Trophoblast cell (in vitro differentiated cells and primary cell): Measurements from ENCODE around the gene NXPH3.

Experiments used
- DNase-seq, 2 donors: peaks; one replicate each; pipeline ENCODE4 v3.0.0-alpha.2; 2016
- H2AFZ ChIP-seq: 2 replicates; pipeline ENCODE4 v1.6.1; 2013; ENCODE audit warnings: low read length, moderate library complexity, mild to moderate bottlenecking; ENCODE audit not compliant: insufficient read depth, poor library complexity
- H2AK5ac ChIP-seq: 2 replicates; pipeline ENCODE4 v1.6.1; 2013; ENCODE audit warnings: mild to moderate bottlenecking, low read length
- H2BK120ac ChIP-seq: 2 replicates; pipeline ENCODE4 v1.6.1; 2013; ENCODE audit warnings: low read length, mild to moderate bottlenecking, moderate library complexity; ENCODE audit not compliant: insufficient read depth, poor library complexity
- H2BK12ac ChIP-seq: 2 replicates; pipeline ENCODE4 v1.6.1; 2013; ENCODE audit warnings: mild to moderate bottlenecking, low read length, moderate library complexity
- H2BK5ac ChIP-seq: 2 replicates; pipeline ENCODE4 v1.6.1; 2013; ENCODE audit warnings: low read length, low read depth, moderate library complexity, mild to moderate bottlenecking; ENCODE audit not compliant: poor library complexity
- H3K14ac ChIP-seq: 2 replicates; pipeline ENCODE4 v1.6.1; 2013; ENCODE audit warnings: mild to moderate bottlenecking, low read length
- H3K18ac ChIP-seq: 2 replicates; pipeline ENCODE4 v1.6.1; 2013; ENCODE audit warnings: mild to moderate bottlenecking, low read length
- H3K23ac ChIP-seq: 2 replicates; pipeline ENCODE4 v1.6.1; 2013; ENCODE audit warnings: low read length
- H3K27ac ChIP-seq: 2 replicates; pipeline ENCODE4 v1.5.1; 2013; ENCODE audit warnings: low read depth, mild to moderate bottlenecking, inconsistent platforms, low read length, moderate library complexity
- H3K27me3 ChIP-seq: 2 replicates; pipeline ENCODE4 v1.6.1; 2013; ENCODE audit warnings: inconsistent platforms, mild to moderate bottlenecking, low read length, moderate library complexity; ENCODE audit not compliant: insufficient read depth
- H3K36me3 ChIP-seq, 2 experiments: 1 replicate in 1 of 2; 2 replicates in 1 of 2; pipeline ENCODE4 v1.6.1; 2013; ENCODE audit warnings: low read length in 2 of 2, mild to moderate bottlenecking in 2 of 2, moderate library complexity in 1 of 2; ENCODE audit not compliant: insufficient read depth in 2 of 2, control insufficient read depth in 1 of 2
- H3K4ac ChIP-seq: 2 replicates; pipeline ENCODE4 v1.6.1; 2013; ENCODE audit warnings: low read depth, mild to moderate bottlenecking, low read length, moderate library complexity
- H3K4me1 ChIP-seq, 2 experiments: 1 replicate in 1 of 2; 2 replicates in 1 of 2; pipeline ENCODE4 v1.6.1; 2013; ENCODE audit warnings: low read length in 2 of 2, mild to moderate bottlenecking in 2 of 2, moderate library complexity in 1 of 2; ENCODE audit not compliant: insufficient read depth in 2 of 2, control insufficient read depth in 1 of 2
- H3K4me2 ChIP-seq: 2 replicates; pipeline ENCODE4 v1.6.1; 2013; ENCODE audit warnings: inconsistent platforms, mild to moderate bottlenecking, low read length, moderate library complexity
- H3K4me3 ChIP-seq: 2 replicates; pipeline ENCODE4 v1.5.1; 2013; ENCODE audit warnings: mild to moderate bottlenecking, low read depth, low read length, inconsistent platforms
- H3K79me1 ChIP-seq: one replicate; pipeline ENCODE4 v1.6.1; 2013; ENCODE audit warnings: low read length
- H3K79me2 ChIP-seq: 2 replicates; pipeline ENCODE4 v1.6.1; 2013; ENCODE audit warnings: low read length, mild to moderate bottlenecking; ENCODE audit not compliant: control insufficient read depth, insufficient read depth, poor library complexity
- H3K9ac ChIP-seq: 2 replicates; pipeline ENCODE4 v1.6.1; 2013; ENCODE audit warnings: mild to moderate bottlenecking, low read length
- H3K9me3 ChIP-seq: 2 replicates; pipeline ENCODE4 v1.6.1; 2013; ENCODE audit warnings: low read depth, mild to moderate bottlenecking, control low read depth, inconsistent platforms, low read length; ENCODE audit not compliant: insufficient read depth
- H4K12ac ChIP-seq: 2 replicates; pipeline ENCODE4 v1.6.1; 2013; ENCODE audit warnings: low read depth, mild to moderate bottlenecking, low read length, moderate library complexity
- H4K8ac ChIP-seq: 2 replicates; pipeline ENCODE4 v1.6.1; 2013; ENCODE audit warnings: low read depth, mild to moderate bottlenecking, low read length, moderate library complexity
- H4K91ac ChIP-seq: one replicate; pipeline ENCODE4 v1.6.1; 2013; ENCODE audit warnings: low read depth, mild to moderate bottlenecking, low read length, moderate library complexity
- WGBS: extraction: QIAGEN DNeasy Blood & Tissue Kit; methylation state at CpG from one replicate; pipeline ENCODE4 v1.1.7; 2013; ENCODE audit warnings: missing lambda C conversion rate; ENCODE audit not compliant: insufficient read length, insufficient coverage; ENCODE audit errors: extremely low coverage; 5-methylcytosine and 5-hydroxymethylcytosine counted together

Gene NXPH3

DNA sequence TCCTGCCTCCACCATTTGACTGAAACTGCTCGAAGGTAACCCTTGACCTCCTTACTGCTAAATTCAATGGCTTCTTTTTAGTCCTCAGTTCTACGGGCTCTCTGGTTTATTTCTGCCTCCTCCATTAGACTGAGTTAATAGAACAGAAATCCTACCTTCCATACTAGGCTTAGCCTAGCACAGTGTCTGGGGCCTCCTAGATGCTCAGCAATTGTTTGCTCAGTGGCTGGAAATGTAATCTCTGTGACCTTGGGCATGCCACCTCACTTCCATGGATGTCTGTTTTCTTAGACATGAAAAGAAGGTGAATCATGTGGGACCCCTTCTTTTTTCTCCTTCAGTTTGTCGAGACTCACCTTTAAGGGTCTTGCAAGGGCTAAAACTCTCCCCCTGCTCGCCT lies 19.7 kb downstream of the NXPH3 start:
- Histone ChIP-seq H2AK5ac (no peak overlapping the region), H3K79me1 (no peaks in the 10 kb centered on the region), H2BK5ac (no peak overlapping the region), H3K18ac (no peak overlapping the region), H3K4me1 (no peaks in the 10 kb centered on the region), H4K12ac (no peak overlapping the region), H3K4ac (no peak overlapping the region), H3K14ac (no peak overlapping the region), H4K8ac (no peak overlapping the region), H2BK120ac (no peak overlapping the region), H3K4me3 (no peak overlapping the region), H3K36me3 (peaks cover 6 to 10% of the 10 kb centered on the region in 2 experiments), H3K27me3 (no peaks in the 10 kb centered on the region), H3K79me2 (no peaks in the 10 kb centered on the region), H3K23ac (no peak overlapping the region), H3K4me2 (no peak overlapping the region), H4K91ac (no peak overlapping the region), H3K27ac (no peak overlapping the region), H3K9me3 (no peaks in the 10 kb centered on the region), H2AFZ (no peak overlapping the region), H3K9ac (no peak overlapping the region), H2BK12ac (no peak overlapping the region)
- DNase-seq: no peak
- WGBS: no CpG with 5 or more reads among the region's 4 CpGs

GRCh38 chr17:49595980-49596379 lies 20.3 kb downstream of the NXPH3 start:
- Histone ChIP-seq H2BK120ac (no peak overlapping the region), H3K36me3 (peaks cover 8 to 10% of the 10 kb centered on the region in 2 experiments), H3K18ac (no peak overlapping the region), H3K23ac (no peak overlapping the region), H4K8ac (no peak overlapping the region), H3K27me3 (no peaks in the 10 kb centered on the region), H3K27ac (no peak overlapping the region), H3K9me3 (no peaks in the 10 kb centered on the region), H3K4me3 (no peak overlapping the region), H3K4me2 (no peak overlapping the region), H2BK12ac (no peak overlapping the region), H3K14ac (no peak overlapping the region), H2AFZ (no peak overlapping the region), H3K79me1 (no peaks in the 10 kb centered on the region), H3K79me2 (no peaks in the 10 kb centered on the region), H2AK5ac (no peak overlapping the region), H3K4me1 (no peaks in the 10 kb centered on the region), H2BK5ac (no peak overlapping the region), H4K12ac (no peak overlapping the region), H4K91ac (no peak overlapping the region), H3K4ac (no peak overlapping the region), H3K9ac (no peak overlapping the region)
- WGBS: no CpG with 5 or more reads among the region's 4 CpGs
- DNase-seq: no peak

DNA sequence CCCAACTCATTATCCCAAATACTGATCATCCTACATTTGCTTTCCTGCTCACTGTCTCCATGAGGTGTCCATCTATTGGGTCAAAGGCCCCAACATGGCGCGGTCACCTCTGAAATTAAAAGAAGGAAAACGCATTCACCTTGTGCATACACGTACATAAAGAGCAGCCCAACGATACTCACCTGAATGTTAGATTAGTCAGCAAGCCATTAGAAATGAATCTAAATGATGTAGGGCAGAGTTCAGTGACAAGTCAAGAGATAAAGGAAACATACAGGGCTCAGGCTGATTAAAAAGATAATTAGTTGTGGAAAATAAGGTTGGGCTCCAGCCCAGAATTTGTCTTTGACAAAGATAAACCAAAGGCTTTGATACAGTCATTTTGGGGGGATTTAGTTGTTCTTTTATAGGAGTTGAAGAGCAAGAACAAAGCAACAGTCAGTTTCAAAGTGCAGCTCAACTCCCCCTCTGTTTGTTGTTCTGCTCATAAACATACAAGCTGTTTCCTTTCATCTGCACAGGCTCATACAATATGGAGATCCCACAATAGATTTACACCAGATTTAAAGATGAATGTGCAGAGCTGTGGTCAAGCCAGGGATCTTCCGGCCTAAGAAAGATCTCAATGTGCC lies 21.1 kb downstream of the NXPH3 start:
- WGBS: no CpG with 5 or more reads among the region's 6 CpGs
- Histone ChIP-seq H4K91ac (no peak overlapping the region), H2BK12ac (no peak overlapping the region), H2BK5ac (no peak overlapping the region), H3K27me3 (no peaks in the 10 kb centered on the region), H4K12ac (no peak overlapping the region), H3K79me2 (no peaks in the 10 kb centered on the region), H3K4me2 (no peak overlapping the region), H3K4ac (no peak overlapping the region), H3K9me3 (no peaks in the 10 kb centered on the region), H2AK5ac (no peak overlapping the region), H2AFZ (no peak overlapping the region), H3K79me1 (no peaks in the 10 kb centered on the region), H3K18ac (no peak overlapping the region), H4K8ac (no peak overlapping the region), H3K14ac (no peak overlapping the region), H3K4me1 (peaks cover 0 to under 1% of the 10 kb centered on the region in 2 experiments), H2BK120ac (no peak overlapping the region), H3K23ac (no peak overlapping the region), H3K36me3 (peaks cover 8 to 10% of the 10 kb centered on the region in 2 experiments), H3K4me3 (no peak overlapping the region), H3K9ac (no peak overlapping the region), H3K27ac (no peak overlapping the region)
- DNase-seq: no peak

GRCh38 chr17:49597436-49597835 lies 21.8 kb downstream of the NXPH3 start:
- Histone ChIP-seq H3K4ac (no peak overlapping the region), H3K27me3 (no peaks in the 10 kb centered on the region), H2AFZ (no peak overlapping the region), H2AK5ac (no peak overlapping the region), H2BK5ac (no peak overlapping the region), H3K4me2 (no peak overlapping the region), H4K8ac (no peak overlapping the region), H3K9me3 (no peaks in the 10 kb centered on the region), H4K91ac (no peak overlapping the region), H4K12ac (no peak overlapping the region), H2BK12ac (no peak overlapping the region), H3K79me1 (no peaks in the 10 kb centered on the region), H3K9ac (no peak overlapping the region), H2BK120ac (no peak overlapping the region), H3K4me3 (no peak overlapping the region), H3K18ac (no peak overlapping the region), H3K14ac (no peak overlapping the region), H3K27ac (no peak overlapping the region), H3K4me1 (peaks cover 3 to 5% of the 10 kb centered on the region in 2 experiments), H3K79me2 (no peaks in the 10 kb centered on the region), H3K23ac (no peak overlapping the region), H3K36me3 (peaks cover 8 to 10% of the 10 kb centered on the region in 2 experiments)
- no peak for DNase-seq
- no CpG with 5 or more reads among the region's 4 CpGs for WGBS
